LNCaP clone FGC (cell line): Measurements from ENCODE around the gene FBXL7.

Experiments
- DNase-seq: peaks from one replicate; pipeline ENCODE4 v3.0.0-alpha.2; 2011; ENCODE audit warnings: low read depth
- H3K4me3 ChIP-seq: 2 replicates; pipeline ENCODE4 v1.5.1; 2011; ENCODE audit warnings: mild to moderate bottlenecking, low read depth, low read length, control low read depth
- TF ChIP-seq, protein P1 (sequence below): IDR thresholded peaks from 2 replicates; pipeline ENCODE4 v1.5.1; 2012; ENCODE audit warnings: mild to moderate bottlenecking; ENCODE audit not compliant: control insufficient read depth, insufficient read depth; ENCODE audit errors: extremely low read depth

FBXL7 gene

DNA sequence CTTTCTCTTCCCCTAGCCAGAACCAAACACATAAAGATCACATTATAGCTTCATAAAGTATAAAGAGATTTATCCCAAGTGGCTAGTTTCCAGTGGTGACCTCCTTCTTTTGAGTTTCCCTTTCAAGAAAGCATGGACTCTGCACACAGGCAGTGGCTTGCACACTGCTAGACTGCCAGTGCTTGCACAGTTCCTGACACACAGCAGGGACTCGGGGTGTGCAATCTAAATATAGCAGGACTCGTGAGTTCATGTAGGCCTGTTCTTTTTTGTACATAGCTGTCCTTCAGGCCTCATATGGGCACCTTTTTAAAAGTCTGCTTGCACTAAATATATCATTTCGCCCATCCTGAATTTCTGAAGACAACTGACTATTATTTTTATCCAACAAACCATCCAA is 308.6 kb downstream of the FBXL7 start:
- H3K4me3 ChIP-seq = no peak overlapping the region
- TF ChIP-seq, protein P1, sequence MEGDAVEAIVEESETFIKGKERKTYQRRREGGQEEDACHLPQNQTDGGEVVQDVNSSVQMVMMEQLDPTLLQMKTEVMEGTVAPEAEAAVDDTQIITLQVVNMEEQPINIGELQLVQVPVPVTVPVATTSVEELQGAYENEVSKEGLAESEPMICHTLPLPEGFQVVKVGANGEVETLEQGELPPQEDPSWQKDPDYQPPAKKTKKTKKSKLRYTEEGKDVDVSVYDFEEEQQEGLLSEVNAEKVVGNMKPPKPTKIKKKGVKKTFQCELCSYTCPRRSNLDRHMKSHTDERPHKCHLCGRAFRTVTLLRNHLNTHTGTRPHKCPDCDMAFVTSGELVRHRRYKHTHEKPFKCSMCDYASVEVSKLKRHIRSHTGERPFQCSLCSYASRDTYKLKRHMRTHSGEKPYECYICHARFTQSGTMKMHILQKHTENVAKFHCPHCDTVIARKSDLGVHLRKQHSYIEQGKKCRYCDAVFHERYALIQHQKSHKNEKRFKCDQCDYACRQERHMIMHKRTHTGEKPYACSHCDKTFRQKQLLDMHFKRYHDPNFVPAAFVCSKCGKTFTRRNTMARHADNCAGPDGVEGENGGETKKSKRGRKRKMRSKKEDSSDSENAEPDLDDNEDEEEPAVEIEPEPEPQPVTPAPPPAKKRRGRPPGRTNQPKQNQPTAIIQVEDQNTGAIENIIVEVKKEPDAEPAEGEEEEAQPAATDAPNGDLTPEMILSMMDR = no peak
- DNase-seq = no peak

DNA sequence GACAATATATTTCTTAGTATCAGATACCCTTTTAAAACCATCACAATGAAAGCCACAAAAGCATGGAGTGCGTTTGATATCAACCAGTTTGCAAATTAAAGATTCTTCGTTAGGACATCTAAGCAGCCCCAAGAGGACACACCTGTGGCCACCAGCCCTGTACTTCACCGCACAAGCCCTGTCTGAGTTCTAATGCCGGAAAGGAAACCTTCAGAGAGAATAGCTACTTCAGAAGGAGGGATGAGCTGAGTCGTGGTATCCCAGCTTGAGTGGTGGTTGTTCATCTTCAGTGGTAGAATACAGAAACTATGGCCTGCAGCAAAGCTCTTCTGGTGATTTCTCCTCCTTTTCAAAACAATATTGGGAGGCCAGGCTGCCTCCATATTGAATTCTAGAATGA is 319.6 kb downstream of the FBXL7 start:
- no peak overlapping the region for H3K4me3 ChIP-seq
- no peak for DNase-seq
- TF ChIP-seq, protein P1 = no peak

DNA sequence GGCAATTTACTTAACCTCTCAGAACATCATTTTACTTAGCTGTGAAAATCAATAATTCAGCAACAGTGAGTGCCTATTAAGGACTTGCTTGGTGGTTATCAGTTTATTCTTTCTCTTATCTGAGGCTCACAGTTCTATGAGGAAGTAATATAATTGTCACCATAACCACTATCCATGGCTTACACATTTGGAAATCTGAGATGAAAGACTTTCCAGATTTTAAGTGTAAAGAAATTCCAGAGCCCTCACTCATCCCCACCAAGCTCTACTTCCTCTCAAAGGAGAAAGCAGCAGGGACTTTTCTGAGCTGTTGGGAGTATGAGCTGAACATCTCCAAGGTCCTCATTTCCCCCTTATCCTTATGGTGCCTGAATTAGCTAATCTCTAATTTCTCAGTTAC is 321.5 kb downstream of the FBXL7 start:
- no peak for DNase-seq
- TF ChIP-seq, protein P1 = no peak
- no peak overlapping the region for H3K4me3 ChIP-seq

DNA sequence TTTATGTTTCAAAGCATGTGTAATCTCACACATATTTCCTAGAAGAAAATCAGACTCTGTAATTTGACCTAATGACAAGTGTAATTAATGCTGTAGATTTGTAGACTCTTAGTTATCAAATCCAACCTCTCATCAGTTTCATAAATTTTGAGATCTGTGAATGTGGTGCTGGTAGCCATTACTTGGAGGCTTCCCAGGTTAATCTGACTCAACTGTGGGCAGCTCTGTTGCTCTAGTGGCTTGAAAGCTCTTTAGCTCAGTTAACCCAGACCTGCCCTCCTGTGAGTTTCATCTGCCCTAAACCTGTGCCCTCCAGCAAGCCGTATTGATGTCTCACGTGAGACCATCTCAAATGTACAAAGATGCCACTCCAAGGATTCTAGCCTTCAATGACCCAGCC is 323.4 kb downstream of the FBXL7 start:
- TF ChIP-seq, protein P1 = no peak
- H3K4me3 ChIP-seq = no peak overlapping the region
- DNase-seq = no peak

DNA sequence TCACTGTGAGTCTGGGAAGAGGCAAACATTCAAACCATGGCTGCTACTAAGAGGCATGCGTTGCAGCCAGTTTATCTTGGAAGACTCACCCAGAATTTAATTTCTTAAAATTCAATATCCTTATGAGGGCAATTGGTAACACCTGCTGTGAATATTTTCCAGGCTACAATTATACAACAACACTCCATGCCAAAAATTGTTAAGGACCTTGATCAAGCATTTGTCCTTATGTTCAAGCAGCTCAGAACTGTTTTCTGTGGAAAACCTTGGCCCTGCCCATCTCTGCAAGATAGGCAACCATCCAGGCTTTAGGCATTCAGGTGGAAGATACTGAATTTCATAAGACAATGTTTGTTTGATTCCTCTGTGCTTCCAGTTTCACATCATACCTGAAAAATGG is 327.8 kb downstream of the FBXL7 start:
- H3K4me3 ChIP-seq = no peak overlapping the region
- no peak for DNase-seq
- TF ChIP-seq, protein P1 = no peak

DNA sequence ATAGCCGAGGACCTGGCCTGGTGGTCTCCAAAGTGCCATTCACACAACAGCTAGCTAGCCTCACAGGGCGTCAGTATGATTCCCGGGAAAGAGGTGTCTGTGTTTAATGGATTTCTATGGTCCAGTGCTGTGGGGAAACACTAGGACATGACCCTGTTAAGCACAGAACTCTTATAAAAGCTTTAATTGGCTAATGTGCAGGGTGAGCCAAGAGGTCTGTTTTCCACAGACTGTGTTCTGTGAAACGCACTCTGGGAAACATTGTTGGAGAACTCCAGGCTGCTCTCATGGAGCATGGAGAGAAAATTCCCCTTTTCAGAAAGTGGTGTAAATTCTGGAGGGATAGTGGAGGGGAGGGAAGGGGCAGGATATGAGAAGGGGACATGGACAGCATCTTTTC is 331.4 kb downstream of the FBXL7 start:
- no peak for DNase-seq
- no peak overlapping the region for H3K4me3 ChIP-seq
- TF ChIP-seq, protein P1 = no peak

DNA sequence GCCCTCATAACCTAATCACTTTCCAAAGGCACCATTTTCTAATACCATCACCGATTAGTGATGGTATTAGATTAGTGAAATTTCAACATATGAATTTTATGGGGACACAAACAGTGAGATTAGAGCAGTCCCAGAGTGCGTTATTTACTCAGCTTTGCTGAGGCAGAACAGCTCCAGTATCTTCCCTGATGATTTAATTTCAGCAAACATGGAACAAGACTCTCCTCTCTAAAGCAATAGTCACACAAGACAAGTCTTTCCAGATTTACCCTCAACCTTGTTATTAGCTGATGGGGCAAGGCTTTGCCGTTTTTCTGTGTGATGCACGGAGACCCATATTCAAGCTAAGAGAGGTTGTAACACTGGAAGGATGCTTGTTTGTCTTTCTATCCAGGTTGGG is 333.4 kb downstream of the FBXL7 start:
- TF ChIP-seq, protein P1 = no peak
- no peak overlapping the region for H3K4me3 ChIP-seq
- peak; percentile 68 for DNase-seq
